ENCODE results near the gene GJA5.

GRCh38 chr1:147754661-147755060, 5.7 kb downstream of the GJA5 start:
- TF ChIP-seq CTCF (IDR thresholded peaks at IDR 0.05; ENCODE audit: insufficient read depth, low read length, poor library complexity, severe bottlenecking) = no peak
- no peak for TF ChIP-seq EZH2phosphoT487 (conservative IDR thresholded peaks at IDR 0.05; ENCODE audit: low read length)
